ENCODE measurements around the gene QPCT.

The QPCT gene

GRCh38 chr2:37355735-37356134, 11.3 kb downstream of the QPCT start:
- ChIA-PET POLR2A (ENCODE audit: low non-redundant PET) (no interaction called here), CTCF (no interaction called here)
- DNase-seq (ENCODE audit: low spot score) = no peak
- TF ChIP-seq CTCF (conservative IDR thresholded peaks at IDR 0.05; ENCODE audit: low read depth) = no peak
- no peak overlapping the region for H3K27ac ChIP-seq

GRCh38 chr2:37356299-37356698, 11.9 kb downstream of the QPCT start:
- no peak for DNase-seq (ENCODE audit: low spot score)
- CTCF ChIA-PET = no interaction called here
- no peak for TF ChIP-seq CTCF (conservative IDR thresholded peaks at IDR 0.05; ENCODE audit: low read depth)
- POLR2A ChIA-PET (ENCODE audit: low non-redundant PET) = no interaction called here
- H3K27ac ChIP-seq = no peak overlapping the region

- CTCF ChIA-PET = no interaction called here
These were observed 12.6 kb downstream of the QPCT start for GRCh38 chr2:37357069-37357468.

GRCh38 chr2:37357530-37357929, 13.1 kb downstream of the QPCT start:
- CTCF ChIA-PET = interaction anchor here (1.2 kb wide), 1 partner anchor 15 kb away, joined by 3 read pairs; no protein-coding TSS in a partner anchor
- H3K27ac ChIP-seq = no peak overlapping the region
- no peak for TF ChIP-seq CTCF (conservative IDR thresholded peaks at IDR 0.05; ENCODE audit: low read depth)
- POLR2A ChIA-PET (ENCODE audit: low non-redundant PET) = no interaction called here
- no peak for DNase-seq (ENCODE audit: low spot score)

More at GRCh38 chr2:37357069-37357468, 12.6 kb downstream of the QPCT start:
- POLR2A ChIA-PET (ENCODE audit: low non-redundant PET) = no interaction called here
- DNase-seq (ENCODE audit: low spot score) = no peak
- no peak overlapping the region for H3K27ac ChIP-seq
- TF ChIP-seq CTCF (conservative IDR thresholded peaks at IDR 0.05; ENCODE audit: low read depth) = no peak

GRCh38 chr2:37358466-37358865, 14.0 kb downstream of the QPCT start:
- TF ChIP-seq CTCF (conservative IDR thresholded peaks at IDR 0.05; ENCODE audit: low read depth) = no peak
- no peak for DNase-seq (ENCODE audit: low spot score)
- no peak overlapping the region for H3K27ac ChIP-seq
- CTCF ChIA-PET = interaction anchor here (1.2 kb wide), 1 partner anchor 14 kb away, joined by 3 read pairs; no protein-coding TSS in a partner anchor
- POLR2A ChIA-PET (ENCODE audit: low non-redundant PET) = no interaction called here

- no peak for TF ChIP-seq CTCF (conservative IDR thresholded peaks at IDR 0.05; ENCODE audit: low read depth)
- DNase-seq (ENCODE audit: low spot score) = peak; percentile 36
- POLR2A ChIA-PET (ENCODE audit: low non-redundant PET) = no interaction called here
- no peak overlapping the region for H3K27ac ChIP-seq
- CTCF ChIA-PET = no interaction called here
These were observed 16.9 kb downstream of the QPCT start for GRCh38 chr2:37361216-37361815.
